Neutrophil (primary cell): ENCODE measurements around the gene ANKMY2.

ENCODE experiments used
- H3K27ac ChIP-seq: fragments of 200-600 bp; sonication (generic); 2 replicates; pipeline ENCODE4 v1.5.1; 2016; ENCODE audit warnings: mild to moderate bottlenecking, moderate library complexity
- H3K27me3 ChIP-seq: fragments of 200-600 bp; sonication (generic); 2 replicates; pipeline ENCODE4 v1.6.0; 2016; ENCODE audit warnings: mild to moderate bottlenecking
- H3K36me3 ChIP-seq: fragments of 200-600 bp; sonication (generic); 2 replicates; pipeline ENCODE4 v1.5.1; 2017
- H3K4me1 ChIP-seq, 2 experiments: fragments of 200-600 bp in 1 of 2; sonication (generic) in 1 of 2; 1 replicate in 1 of 2; 2 replicates in 1 of 2; pipeline versions ENCODE4 v1.5.1 to v1.6.1; 2013 to 2016; ENCODE audit warnings: low read depth in 1 of 2, low read length in 1 of 2, mild to moderate bottlenecking in 1 of 2, moderate library complexity in 1 of 2; ENCODE audit not compliant: control insufficient read depth in 1 of 2, insufficient read depth in 1 of 2
- H3K4me3 ChIP-seq, 2 experiments: fragments of 200-600 bp in 1 of 2; sonication (generic) in 1 of 2; 1 replicate in 1 of 2; 2 replicates in 1 of 2; pipeline ENCODE4 v1.5.1; 2013 to 2016; ENCODE audit warnings: low read depth in 1 of 2, low read length in 1 of 2, mild to moderate bottlenecking in 1 of 2, moderate library complexity in 1 of 2
- H3K9me3 ChIP-seq: fragments of 200-600 bp; sonication (generic); 2 replicates; pipeline ENCODE4 v1.5.1; 2016
- CTCF ChIP-seq: fragments of 200-600 bp; sonication (generic); IDR thresholded peaks from 2 replicates; pipeline ENCODE4 v1.5.1; 2016; ENCODE audit warnings: antibody characterized with exemption

The ANKMY2 gene

GRCh38 chr7:16649196-16649595 lies 3.6 kb upstream of the ANKMY2 start:
- no peak for TF ChIP-seq CTCF
- no peaks in the 10 kb centered on the region for H3K9me3 ChIP-seq
- no peak overlapping the region for H3K27ac ChIP-seq
- H3K27me3 ChIP-seq = peaks cover 10% of the 10 kb centered on the region
- H3K4me1 ChIP-seq = peaks cover 17 to 19% of the 10 kb centered on the region in 2 experiments
- no peaks in the 10 kb centered on the region for H3K36me3 ChIP-seq
- no peak overlapping the region for H3K4me3 ChIP-seq

- Histone ChIP-seq H3K27me3 (peaks cover 10% of the 10 kb centered on the region), H3K4me3 (no peak overlapping the region), H3K36me3 (no peaks in the 10 kb centered on the region), H3K9me3 (no peaks in the 10 kb centered on the region), H3K4me1 (peaks cover 20 to 23% of the 10 kb centered on the region in 2 experiments), H3K27ac (no peak overlapping the region)
- no peak for TF ChIP-seq CTCF
Measured at GRCh38 chr7:16648551-16648950, 3.0 kb upstream of the ANKMY2 start.

- Histone ChIP-seq H3K36me3 (no peaks in the 10 kb centered on the region), H3K27ac (no peak overlapping the region), H3K4me3 (no peak overlapping the region), H3K9me3 (no peaks in the 10 kb centered on the region), H3K27me3 (peaks cover 10% of the 10 kb centered on the region), H3K4me1 (peaks cover 20 to 23% of the 10 kb centered on the region in 2 experiments)
- no peak for TF ChIP-seq CTCF
Measured at GRCh38 chr7:16647435-16647960, 1.9 kb upstream of the ANKMY2 start.

- H3K9me3 ChIP-seq = no peaks in the 10 kb centered on the region
- H3K27me3 ChIP-seq = peaks cover 10% of the 10 kb centered on the region
- H3K4me3 ChIP-seq = peak overlapping the region; percentile 86 to 98
- H3K27ac ChIP-seq = peak overlapping the region; percentile 91
- H3K36me3 ChIP-seq = no peaks in the 10 kb centered on the region
- H3K4me1 ChIP-seq = peaks cover 20 to 23% of the 10 kb centered on the region in 2 experiments
- no peak for TF ChIP-seq CTCF
Measured at GRCh38 chr7:16646472-16647072, 1.0 kb upstream of the ANKMY2 start.

GRCh38 chr7:16644636-16645592 lies 640 bp downstream of the ANKMY2 start:
- Histone ChIP-seq H3K27me3 (peaks cover 10% of the 10 kb centered on the region), H3K4me1 (peaks cover 20 to 23% of the 10 kb centered on the region in 2 experiments), H3K9me3 (no peaks in the 10 kb centered on the region), H3K36me3 (no peaks in the 10 kb centered on the region), H3K27ac (peak overlapping the region; percentile 91), H3K4me3 (peak overlapping the region; percentile 86 to 98)
- TF ChIP-seq CTCF = no peak
